PC-3 (cell line): Measurements from ENCODE around the gene IL16.

Experiments
- CTCF ChIP-seq: fragments of 300-600 bp; sonication (generic); conservative IDR thresholded peaks from 2 replicates; pipeline ENCODE4 v1.5.1; 2017; ENCODE audit warnings: antibody characterized with exemption, low read depth, mild to moderate bottlenecking, low read length
- EZH2 ChIP-seq: fragments of 300-600 bp; sonication (generic); IDR thresholded peaks from one replicate; pipeline ENCODE4 v1.6.1; 2017; ENCODE audit warnings: antibody characterized with exemption, mild to moderate bottlenecking, low read length; ENCODE audit not compliant: unreplicated experiment
- EZH2phosphoT487 ChIP-seq: fragments of 300-600 bp; sonication (generic); IDR thresholded peaks from 2 replicates; pipeline ENCODE4 v1.6.1; 2018; ENCODE audit warnings: mild to moderate bottlenecking, antibody characterized with exemption, low read length, borderline replicate concordance

- TF ChIP-seq EZH2 (no peak), CTCF (no peak), EZH2phosphoT487 (no peak)
These were observed 8.3 kb upstream of the IL16 start for GRCh38 chr15:81188354-81188753.
